SH-SY5Y (cell line): Measurements from ENCODE around the gene CMAS.

Source experiments
- GATA2 ChIP-seq: IDR thresholded peaks from 2 replicates; pipeline ENCODE4 v1.6.1; 2011; ENCODE audit warnings: mild to moderate bottlenecking, low read depth, low read length
- GATA3 ChIP-seq: IDR thresholded peaks from 2 replicates; pipeline ENCODE4 v1.6.1; 2011; ENCODE audit warnings: low read depth, mild to moderate bottlenecking, low read length, moderate library complexity

DNA sequence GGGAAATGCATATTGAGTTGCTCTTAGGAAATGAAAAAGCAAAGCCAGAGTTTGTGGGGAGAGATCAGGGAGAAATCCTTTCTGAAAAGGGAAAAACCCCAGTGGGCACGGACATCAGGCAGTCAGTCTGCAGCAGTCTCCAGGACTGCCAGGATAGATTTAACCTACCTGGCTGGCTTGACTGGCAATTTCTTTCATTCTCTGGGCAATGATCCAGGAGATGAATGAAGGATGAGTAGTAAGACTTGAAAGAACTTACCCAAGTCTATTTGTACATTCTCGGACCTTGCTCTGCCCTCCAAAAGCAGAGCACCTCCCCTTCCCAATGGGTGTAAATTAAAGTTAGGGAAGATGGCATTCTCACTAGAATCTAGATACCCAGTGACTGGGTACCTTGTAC lies 42.9 kb downstream of the CMAS start:
- no peak for TF ChIP-seq GATA2
- no peak for TF ChIP-seq GATA3
